ENCODE measurements around the gene HELLS.

The HELLS gene

DNA sequence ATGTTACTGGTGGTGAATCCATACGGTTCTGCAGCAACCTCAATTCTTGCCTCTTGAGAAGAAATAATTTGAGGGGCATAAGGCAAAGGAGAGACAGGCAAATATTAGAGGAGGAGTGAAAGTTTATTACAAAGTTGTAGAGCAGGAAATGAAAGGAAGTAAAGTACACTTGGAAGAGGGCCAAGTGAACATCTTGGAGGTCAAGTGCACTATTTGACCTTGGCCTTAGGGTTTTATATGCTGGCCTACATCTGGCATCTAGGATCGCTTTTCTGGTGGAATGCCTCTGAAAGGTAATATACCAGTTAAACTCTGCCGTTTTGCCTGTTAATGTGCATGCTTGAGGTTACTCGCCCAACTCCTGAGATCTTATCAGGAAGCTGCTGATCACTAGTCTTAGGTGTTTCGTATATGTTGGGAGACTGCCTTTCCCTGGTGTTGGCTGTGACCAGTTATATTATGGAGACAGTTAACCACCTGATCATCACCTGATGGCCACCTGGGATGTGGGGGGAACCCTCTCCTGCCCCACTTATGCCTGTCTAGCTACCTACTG is 71.9 kb downstream of the HELLS start:
- DNase-seq (ENCODE audit: low spot score): no peak
- TF ChIP-seq, protein P1, sequence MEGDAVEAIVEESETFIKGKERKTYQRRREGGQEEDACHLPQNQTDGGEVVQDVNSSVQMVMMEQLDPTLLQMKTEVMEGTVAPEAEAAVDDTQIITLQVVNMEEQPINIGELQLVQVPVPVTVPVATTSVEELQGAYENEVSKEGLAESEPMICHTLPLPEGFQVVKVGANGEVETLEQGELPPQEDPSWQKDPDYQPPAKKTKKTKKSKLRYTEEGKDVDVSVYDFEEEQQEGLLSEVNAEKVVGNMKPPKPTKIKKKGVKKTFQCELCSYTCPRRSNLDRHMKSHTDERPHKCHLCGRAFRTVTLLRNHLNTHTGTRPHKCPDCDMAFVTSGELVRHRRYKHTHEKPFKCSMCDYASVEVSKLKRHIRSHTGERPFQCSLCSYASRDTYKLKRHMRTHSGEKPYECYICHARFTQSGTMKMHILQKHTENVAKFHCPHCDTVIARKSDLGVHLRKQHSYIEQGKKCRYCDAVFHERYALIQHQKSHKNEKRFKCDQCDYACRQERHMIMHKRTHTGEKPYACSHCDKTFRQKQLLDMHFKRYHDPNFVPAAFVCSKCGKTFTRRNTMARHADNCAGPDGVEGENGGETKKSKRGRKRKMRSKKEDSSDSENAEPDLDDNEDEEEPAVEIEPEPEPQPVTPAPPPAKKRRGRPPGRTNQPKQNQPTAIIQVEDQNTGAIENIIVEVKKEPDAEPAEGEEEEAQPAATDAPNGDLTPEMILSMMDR (IDR thresholded peaks at IDR 0.05; ENCODE audit: extremely low read depth, missing control alignments): no peak

GRCh38 chr10:94622666-94623205 is 77.1 kb downstream of the HELLS start:
- no peak for DNase-seq (ENCODE audit: low spot score)
- TF ChIP-seq, protein P1 (IDR thresholded peaks at IDR 0.05; ENCODE audit: extremely low read depth, missing control alignments): no peak

DNA sequence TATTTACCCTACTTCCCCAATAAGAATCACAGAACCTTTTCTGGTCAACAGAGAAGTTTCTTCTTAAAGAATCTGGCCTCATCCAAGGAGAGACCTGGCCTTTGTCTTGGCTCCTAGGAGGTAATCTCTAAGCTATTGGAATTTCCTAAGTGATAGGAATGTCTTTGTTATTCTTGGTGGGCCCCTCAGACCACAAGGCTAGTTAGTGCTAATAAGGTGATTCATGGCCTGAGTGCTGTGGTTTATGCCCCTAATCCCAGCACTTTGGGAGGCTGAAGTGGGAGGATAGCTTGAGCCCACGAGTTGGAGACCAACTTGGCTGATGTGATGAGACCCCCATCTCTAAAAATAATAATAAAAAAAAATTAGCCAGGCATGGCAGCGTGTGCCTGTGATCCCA is 78.0 kb downstream of the HELLS start:
- DNase-seq (ENCODE audit: low spot score): no peak
- TF ChIP-seq, protein P1 (IDR thresholded peaks at IDR 0.05; ENCODE audit: extremely low read depth, missing control alignments): no peak

DNA sequence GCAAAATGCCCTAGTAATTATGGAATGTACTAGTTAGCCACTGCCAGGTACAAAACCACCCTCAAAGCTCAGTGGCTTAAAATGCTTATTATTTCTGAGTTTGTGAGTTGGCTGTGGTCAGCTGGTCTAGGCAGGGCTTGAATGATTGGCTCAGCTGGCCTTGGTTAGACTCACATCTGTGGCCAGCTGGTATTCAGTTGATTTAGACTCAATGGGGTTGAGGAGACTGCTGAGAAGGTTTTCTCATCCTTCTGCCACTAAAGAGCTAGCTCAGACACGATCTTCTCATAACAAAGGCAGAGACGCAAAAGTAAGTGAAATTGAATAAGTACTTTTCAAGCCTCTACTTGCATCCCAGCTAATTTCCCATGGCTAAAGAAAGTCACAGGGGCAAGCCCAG is 80.9 kb downstream of the HELLS start:
- TF ChIP-seq, protein P1 (IDR thresholded peaks at IDR 0.05; ENCODE audit: extremely low read depth, missing control alignments): no peak
- DNase-seq (ENCODE audit: low spot score): no peak

DNA sequence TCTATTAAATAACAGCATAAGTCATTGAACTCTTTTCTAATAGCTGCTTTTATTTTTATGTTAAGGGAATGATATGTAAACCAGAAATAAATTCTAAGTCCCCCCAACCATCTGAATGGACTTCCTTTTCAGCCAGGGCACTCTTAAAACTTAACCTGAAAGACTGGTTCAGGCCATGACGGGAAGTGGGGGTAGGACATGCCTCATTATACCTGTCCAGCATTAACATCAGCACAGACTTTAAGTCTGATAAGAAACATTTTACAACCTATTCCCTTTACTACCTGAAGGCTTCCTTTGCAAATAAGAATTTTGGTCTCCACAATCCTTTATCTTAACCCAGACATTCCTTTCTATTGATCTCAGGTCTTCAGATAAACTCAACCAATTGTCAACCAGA is 81.9 kb downstream of the HELLS start:
- TF ChIP-seq, protein P1 (IDR thresholded peaks at IDR 0.05; ENCODE audit: extremely low read depth, missing control alignments): no peak
- DNase-seq (ENCODE audit: low spot score): no peak

GRCh38 chr10:94630017-94630688 is 84.6 kb downstream of the HELLS start:
- peak; percentile 45 for DNase-seq (ENCODE audit: low spot score)
- TF ChIP-seq, protein P1 (IDR thresholded peaks at IDR 0.05; ENCODE audit: extremely low read depth, missing control alignments): peak; percentile 32

DNA sequence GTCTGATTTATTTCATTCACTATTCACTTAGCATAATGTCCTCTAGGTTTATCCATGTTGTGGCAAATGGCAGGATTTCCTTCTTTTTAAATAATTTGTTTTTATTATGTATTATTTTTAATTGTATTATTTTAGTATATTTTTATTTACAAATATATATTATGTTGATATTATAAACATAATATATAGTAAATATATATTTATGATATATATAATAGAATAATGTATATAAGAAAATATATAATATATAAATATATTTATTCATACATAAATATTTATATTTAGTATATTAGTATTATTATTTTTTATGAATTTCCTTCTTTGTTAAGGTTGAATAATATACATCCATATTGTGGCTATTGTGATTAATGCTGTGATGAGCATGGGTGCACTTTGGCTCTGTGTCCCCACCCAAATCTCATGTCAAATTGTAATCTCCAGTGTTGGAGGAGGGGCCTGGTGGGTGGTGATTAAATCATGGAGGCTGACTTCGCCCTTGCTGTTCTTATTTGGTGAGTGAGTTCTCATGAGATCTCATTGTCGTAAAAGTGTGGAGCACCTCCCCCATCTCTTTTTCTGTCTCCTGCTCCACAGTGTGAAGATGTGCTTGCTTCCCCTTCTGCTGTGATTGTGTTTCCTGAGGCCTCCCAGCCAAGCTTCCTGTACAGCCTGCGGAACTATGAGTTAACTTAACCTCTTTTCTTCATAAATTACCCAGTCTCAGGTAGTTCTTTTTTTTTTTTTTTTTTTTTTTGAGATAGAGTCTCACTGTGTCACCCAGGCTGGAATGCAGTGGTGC is 85.7 kb downstream of the HELLS start:
- TF ChIP-seq, protein P1 (IDR thresholded peaks at IDR 0.05; ENCODE audit: extremely low read depth, missing control alignments): no peak
- DNase-seq (ENCODE audit: low spot score): no peak
